ENCODE results near the gene ORAI2.
A peak's percentile ranks its signal among the peaks of the same experiment; 100 is the strongest.
"Not testable (repeated sequence)": the region's sequence is repeated elsewhere in the genome, so short reads cannot be mapped to it uniquely, and the experiment has no call there.

Gene ORAI2

GRCh38 chr7:102464577-102465280, 31.4 kb downstream of the ORAI2 start, which contains the start of the genes ALKBH4 and LRWD1:
ALKBH4 (minus strand) TSS chr7:102464863; CDS start chr7:102464836, 27 bp downstream.
LRWD1 (plus strand) TSS chr7:102464984; CDS start chr7:102465081, 97 bp downstream.
- H3K4me3 ChIP-seq (ENCODE audit: low read depth, low read length): peak within 1 kb of the TSS; percentile 97

DNA sequence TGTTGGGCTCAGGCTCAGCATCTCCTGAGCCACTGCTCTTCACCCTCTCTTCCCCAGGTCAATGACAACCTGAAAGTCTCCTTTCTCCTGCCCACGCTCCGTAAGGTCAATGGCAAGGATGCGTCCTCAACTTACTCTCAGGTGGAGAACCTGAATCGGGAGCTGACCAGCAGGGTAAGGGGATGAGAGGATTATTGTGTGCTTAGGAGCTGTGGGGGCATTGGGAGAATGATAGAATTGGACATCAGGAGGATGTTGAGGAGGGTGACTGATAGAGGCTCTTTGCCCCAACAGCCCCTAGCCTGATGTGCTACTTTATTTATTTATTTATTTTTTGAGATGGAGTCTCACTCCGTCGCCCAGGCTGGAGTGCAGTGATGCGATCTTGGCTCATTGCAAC, 32.7 kb downstream of the ORAI2 start:
- no peak for DNase-seq (ENCODE audit: low read depth)
- H3K4me3 ChIP-seq (ENCODE audit: low read depth, low read length): no peak overlapping the region

More at GRCh38 chr7:102464577-102465280, 31.4 kb downstream of the ORAI2 start, which contains the start of the genes ALKBH4 and LRWD1:
- DNase-seq (ENCODE audit: low read depth): peak; percentile 65

- no peak for DNase-seq (ENCODE audit: low read depth)
- H3K4me3 ChIP-seq (ENCODE audit: low read depth, low read length): no peak overlapping the region
These were observed 34.5 kb downstream of the ORAI2 start for GRCh38 chr7:102467581-102468477.

- DNase-seq (ENCODE audit: low read depth): no peak
- H3K4me3 ChIP-seq (ENCODE audit: low read depth, low read length): no peak overlapping the region
These were observed 35.3 kb downstream of the ORAI2 start for GRCh38 chr7:102468478-102469350.

DNA sequence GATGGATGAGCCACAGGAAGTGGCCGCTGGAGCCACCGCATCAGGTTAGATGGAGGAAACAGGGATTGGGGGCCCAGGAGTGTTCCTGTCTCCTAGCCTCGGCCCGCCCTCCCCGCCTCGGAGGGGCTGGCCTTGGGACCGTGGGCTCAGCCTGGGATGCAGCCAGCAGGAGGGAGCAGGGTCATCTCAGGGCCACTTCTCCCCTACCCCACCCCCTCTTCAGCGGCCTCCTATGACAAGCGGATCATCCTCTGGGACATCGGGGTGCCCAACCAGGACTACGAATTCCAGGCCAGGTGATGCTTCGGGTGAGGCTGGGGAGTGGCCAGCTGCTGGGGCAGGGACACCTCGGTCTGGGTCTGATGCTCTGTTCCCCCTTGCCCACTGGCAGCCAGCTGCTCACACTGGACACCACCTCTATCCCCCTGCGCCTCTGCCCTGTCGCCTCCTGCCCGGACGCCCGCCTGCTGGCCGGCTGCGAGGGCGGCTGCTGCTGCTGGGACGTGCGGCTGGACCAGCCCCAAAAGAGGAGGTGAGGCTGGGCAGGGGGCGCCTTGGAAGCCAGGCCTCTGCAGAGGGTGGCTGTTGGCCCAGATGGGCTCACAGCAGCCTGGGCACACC, 36.1 kb downstream of the ORAI2 start:
- H3K4me3 ChIP-seq (ENCODE audit: low read depth, low read length): no peak overlapping the region
- DNase-seq (ENCODE audit: low read depth): no peak

DNA sequence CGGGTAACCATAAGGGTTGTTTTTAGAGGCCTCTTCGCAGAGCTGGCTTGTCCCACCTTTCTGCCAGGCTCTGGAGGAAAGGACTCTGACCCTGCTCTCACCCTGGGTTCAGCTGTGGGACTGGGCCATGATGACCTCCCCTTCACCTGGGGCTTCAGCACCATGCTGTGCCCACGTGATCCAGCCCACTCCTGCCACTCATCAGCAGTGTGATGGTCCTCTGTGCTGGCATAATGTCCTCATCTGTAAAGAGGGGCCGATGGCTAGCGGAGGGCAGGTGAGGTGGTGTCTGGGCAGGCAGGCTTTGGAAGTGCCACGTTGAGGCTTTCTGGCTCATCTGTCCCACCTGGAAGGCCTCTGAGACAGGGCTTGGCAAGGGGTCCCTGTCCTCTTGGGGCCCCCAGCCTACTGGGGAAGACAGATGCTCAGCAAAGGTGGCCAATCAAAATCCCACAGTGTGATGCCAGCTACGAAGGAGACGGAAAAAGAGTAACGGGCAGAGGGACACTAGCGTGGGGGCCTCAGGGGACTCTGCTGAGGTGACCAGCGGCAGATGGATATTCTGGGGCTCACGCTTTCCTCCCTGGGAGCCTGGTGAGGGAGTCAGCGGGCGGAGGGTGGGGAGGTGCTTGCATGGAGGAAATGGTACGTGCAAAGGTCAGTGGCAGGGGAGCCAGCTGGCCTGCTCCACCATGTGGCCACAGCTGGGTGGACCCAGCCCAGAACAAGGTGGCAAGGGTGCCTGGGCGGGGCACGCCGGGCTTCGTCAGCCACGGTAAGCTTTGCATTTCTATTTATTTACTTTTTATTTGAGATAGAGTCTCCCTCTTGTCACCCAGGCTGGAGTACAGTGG, 36.8 kb downstream of the ORAI2 start:
- no peak for DNase-seq (ENCODE audit: low read depth)
- no peak overlapping the region for H3K4me3 ChIP-seq (ENCODE audit: low read depth, low read length)

GRCh38 chr7:102471791-102472125, 38.4 kb downstream of the ORAI2 start:
- DNase-seq (ENCODE audit: low read depth): no peak
- no peak overlapping the region for H3K4me3 ChIP-seq (ENCODE audit: low read depth, low read length)

GRCh38 chr7:102472126-102473041, 39.0 kb downstream of the ORAI2 start:
- no peak overlapping the region for H3K4me3 ChIP-seq (ENCODE audit: low read depth, low read length)
- no peak for DNase-seq (ENCODE audit: low read depth)

DNA sequence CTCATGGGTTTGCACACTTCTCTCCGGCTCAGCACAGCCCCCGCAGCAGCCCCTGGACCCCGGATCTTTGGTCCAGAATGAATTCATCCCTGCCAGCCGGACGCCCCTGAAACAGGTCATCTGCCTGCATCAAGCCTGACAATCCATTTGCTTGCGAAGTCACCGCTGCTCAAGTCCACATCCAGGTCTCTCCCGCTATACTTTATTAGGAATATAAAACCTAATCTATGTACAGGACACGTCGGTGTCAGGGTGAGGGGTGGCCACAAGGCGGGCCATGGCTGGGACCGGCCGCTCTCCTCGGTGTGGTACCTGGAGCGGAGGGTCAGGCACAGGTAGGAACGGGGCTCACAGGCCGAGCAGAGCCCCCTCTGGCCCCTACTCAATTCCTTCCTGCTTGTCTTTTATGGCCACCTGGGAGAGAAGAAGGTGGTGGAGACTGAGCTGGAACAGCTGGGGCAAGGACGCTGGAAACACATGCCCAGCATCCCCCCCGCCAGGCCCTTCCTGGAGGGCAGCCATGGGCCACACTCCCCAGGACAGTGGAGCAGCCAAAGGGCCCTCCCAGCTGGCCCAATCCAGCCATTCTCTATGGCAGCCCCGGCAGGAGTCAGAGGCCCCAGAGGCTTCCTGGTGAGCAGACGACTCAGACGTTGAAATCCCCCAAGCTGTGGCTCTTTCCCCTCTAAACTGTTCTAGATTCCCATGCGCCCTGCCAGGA, 40.1 kb downstream of the ORAI2 start:
- H3K4me3 ChIP-seq (ENCODE audit: low read depth, low read length): no peak overlapping the region
- no peak for DNase-seq (ENCODE audit: low read depth)

DNA sequence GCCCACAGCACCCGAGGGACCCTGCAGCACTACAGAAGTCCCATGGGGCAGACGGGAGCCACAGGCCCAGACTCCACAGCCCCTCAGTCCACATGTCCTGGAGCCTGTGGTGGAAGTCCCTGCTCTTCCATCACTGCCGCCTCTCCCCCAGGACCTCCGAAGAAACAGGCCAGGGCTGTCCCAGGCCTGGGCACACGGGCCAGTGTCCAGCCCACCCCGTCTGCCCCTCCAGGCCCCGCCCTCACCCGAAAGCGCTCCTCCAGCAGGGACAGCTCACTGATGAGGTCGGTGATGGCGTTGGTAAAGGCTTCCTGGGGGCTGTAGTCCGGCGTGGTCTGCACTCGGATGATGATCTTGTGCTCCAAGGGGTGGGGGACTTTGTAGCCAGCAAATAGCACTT, 40.7 kb downstream of the ORAI2 start:
- H3K4me3 ChIP-seq (ENCODE audit: low read depth, low read length); DNase-seq (ENCODE audit: low read depth): not testable (repeated sequence)

GRCh38 chr7:102474736-102475435, 41.5 kb downstream of the ORAI2 start:
- H3K4me3 ChIP-seq (ENCODE audit: low read depth, low read length); DNase-seq (ENCODE audit: low read depth): not testable (repeated sequence)

- DNase-seq (ENCODE audit: low read depth): peak; percentile 18
- peak within 1 kb of the TSS; percentile 38 for H3K4me3 ChIP-seq (ENCODE audit: low read depth, low read length)
These were observed 45.2 kb downstream of the ORAI2 start, which contains the start of gene POLR2J for GRCh38 chr7:102478314-102479208. POLR2J (minus strand) TSS chr7:102478922; CDS start chr7:102478860, 62 bp downstream.

- not testable (repeated sequence) for DNase-seq (ENCODE audit: low read depth); H3K4me3 ChIP-seq (ENCODE audit: low read depth, low read length)
These were observed 45.8 kb downstream of the ORAI2 start for GRCh38 chr7:102479209-102479584.

DNA sequence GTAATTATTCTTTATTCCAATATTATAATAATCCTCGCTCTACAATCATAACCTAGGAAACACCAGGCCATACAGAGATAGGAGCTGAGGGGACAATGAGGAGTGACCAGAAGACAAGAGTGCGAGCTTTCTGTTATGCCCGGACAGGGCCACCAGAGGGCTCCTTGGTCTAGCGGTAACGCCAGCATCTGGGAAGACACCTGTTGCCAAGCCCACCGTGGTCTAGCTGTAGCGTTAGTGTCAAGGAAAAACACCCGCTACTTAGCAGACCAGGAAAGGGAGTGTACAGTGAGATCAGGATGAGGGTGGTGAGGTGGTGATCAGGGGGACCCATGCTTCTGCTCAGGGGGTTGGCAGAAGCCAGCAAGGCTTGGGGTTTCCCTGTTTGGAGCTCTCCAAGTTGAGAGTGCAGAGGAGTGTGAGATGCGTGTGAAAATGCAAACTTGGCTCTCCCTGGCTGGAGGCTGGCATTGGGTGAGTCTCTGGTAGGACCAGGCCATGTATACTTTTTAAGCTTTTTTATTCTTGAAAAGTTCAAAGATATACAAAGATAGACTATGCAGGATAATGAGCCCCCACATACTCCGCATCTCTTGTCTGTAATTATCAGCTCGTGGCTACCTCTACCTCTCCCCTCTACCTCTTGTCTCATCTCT, 46.7 kb downstream of the ORAI2 start:
- not testable (repeated sequence) for DNase-seq (ENCODE audit: low read depth); H3K4me3 ChIP-seq (ENCODE audit: low read depth, low read length)

DNA sequence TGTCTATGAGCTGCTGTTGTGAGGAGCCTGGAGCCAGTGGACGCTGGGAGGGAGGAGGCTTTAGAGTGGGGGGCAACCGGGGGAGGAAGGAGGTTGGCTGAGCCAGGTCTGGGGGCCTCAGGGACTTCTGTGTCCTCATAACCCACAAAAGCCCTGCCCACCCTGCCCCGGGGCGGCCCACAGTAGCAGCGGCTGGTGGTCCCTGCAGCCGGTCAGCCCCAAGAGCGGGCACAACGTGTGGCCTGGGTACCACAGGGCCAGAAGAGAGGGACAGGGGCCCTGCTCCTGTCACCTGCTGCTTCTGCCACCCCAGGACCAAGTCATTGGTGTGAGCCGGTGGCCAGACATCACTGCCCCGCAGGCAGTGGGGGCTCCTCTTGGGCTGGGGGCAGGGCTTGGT, 48.6 kb downstream of the ORAI2 start:
- not testable (repeated sequence) for H3K4me3 ChIP-seq (ENCODE audit: low read depth, low read length); DNase-seq (ENCODE audit: low read depth)

Measured in skeletal muscle cell (primary cell).